ENCODE measurements around the gene NEAT1. TPM values are rescaled to one million over a fixed set of nuclear protein-coding genes. Genes with fewer than 3 reads are reported as not detected.
"Not testable (repeated sequence)": the region's sequence is repeated elsewhere in the genome, so short reads cannot be mapped to it uniquely, and the experiment has no call there.

NEAT1 gene
- total RNA-seq, 1 donor from 2014 or later, result 172 TPM

DNA sequence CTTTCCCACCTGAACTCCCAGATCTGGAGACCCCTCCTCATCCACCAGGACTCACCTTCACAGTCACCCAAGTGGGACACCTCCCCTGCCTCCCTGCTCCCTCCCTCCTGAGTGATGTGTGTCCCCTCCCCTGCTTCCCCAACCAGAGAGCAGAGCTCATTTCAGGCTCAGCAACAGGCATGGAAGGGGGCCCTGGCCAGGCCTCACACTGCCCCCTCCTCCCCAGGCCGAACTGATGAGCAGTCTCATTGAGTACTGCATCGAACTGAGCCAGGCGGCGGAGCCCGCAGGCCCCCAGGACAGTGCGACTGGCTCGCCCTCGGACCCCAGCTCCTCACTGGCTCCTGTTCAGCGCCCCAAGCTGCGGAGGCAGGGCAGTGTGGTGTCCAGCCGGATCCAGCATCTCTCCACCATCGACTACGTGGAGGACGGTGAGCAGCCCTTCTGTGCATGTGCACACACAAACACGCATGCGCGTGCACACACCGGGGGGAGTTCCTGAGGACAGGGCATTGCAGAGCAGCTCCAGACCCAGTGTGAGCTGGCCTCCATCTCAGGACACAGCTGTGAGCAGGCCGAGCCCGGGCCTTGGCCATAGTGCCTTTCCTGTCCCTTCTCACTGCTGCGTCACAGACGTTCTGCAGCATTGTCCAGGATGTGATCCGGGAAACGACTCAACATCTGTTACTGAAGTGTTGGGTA, 17.8 kb upstream of the NEAT1 start:
- no peak for DNase-seq (ENCODE audit: low read depth)

DNA sequence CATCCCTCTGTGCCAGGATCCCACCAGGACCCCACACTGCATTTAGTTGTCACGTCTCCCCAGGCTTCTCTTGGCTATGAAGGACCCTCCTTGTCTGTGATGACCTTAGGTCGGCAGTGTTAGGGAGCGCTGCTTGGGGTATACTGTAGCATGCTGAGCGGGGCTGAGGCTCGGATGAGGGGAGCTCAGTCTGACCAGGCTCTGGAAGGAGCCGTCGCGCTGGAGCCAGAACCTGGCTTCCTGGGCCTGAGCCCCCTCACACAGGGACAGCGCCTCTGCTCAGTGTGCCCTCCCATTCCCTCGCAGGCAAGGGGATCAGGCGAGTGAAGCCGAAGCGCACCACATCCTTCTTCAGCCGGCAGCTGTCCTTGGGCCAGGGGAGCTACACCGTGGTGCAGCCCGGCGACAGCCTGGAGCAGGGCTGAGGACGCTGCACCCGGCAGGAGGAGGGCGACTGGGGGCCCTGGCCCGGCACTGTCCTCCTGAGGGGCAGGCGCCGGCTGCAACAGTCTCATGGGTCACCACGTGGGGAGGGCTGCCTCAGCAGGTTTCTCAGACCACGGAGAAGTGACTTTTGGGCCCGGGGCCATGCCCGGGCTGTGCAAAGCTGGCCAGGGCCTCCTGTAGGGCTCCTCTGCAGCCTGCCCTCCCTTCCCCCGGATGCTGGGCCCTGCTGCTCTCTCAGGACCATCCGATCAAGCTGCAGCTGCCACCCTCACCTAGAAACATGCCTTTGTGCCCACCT, 11.5 kb upstream of the NEAT1 start:
- DNase-seq (ENCODE audit: low read depth), result no peak

DNA sequence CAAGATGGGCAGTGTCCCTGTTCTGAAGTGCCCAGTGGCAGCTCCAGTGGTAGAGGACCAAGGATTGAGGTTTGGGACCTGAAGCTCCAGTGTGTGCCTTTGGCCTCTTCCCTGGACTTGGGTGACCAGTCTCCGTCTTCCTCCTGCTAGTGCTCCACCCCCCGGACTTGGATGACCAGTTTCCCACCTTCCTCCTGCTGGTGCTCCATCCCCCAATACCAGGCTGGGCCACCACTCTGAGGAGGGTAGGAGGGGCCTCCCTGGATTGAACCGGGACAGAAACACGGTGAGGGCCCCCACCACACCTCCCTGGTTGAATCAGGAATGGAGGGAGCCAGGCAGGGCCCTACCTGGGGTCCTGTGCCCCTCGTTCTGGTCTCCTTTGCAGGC, 10.9 kb upstream of the NEAT1 start:
- no peak for DNase-seq (ENCODE audit: low read depth)

DNA sequence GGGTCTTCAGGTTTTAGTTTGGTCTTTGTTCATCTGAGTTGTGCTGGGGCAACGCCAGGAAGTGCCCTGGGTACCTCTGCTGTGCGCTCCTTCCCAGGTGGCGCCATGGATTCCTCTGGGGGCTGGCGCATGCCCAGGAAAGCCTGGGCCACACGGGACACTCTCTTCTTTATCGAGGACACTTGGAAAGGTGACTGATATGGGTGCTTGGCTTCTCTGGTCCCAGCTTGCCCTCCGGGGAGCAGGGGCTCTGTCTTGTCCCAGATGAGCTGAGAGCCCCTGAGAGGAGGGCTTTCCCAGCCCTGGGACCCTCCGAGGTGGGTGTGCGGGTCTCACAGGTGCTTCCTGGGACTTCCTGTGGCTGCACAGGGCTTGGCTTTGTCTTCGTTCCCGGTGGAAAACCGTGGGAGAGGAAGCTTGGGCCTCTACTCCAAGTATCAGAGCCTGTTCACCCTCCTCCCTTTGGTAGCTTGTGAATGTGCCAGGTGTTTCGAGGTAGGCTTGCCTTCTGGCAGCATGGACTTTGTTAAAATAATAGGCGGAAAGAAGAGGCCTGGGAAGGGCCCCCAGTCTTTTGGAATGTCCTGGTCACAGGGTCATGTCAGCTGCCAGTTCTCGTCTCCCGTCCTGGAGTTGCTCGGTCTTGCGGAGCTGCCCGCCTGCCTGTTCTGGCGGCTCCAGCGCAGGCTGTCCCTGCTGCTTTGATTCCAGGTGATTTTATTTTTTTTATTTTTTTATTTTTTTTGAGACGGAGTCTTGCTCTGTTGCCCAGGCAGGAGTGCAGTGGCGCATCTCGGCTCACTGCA, 10.1 kb upstream of the NEAT1 start:
- DNase-seq (ENCODE audit: low read depth), result no peak

DNA sequence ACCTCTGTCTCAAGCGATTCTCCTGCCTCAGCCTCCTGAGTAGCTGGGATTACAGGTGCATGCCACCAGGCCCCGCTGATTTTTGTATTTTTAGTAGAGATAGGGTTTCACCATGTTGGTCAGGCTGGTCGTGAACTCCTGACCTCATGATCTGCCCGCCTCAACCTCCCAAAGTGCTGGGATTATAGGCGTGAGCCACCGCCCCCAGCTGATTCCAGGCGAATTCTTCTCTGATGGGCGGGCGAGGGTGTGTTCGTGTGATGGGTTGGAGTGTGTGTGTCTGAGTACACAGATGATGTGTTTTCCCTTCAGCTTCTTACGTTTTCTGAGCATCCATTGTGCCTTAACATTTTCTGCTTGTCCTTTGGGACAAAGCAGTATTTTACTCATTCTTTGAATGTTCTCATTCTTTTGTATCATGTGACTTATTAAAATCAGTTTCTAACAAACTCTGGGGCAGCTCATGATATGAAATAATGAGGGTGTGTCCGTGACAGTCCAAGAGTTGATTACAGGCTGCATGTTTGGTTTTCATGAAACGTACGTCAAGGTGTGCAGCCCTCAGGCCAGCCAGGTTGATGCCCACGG, 9.4 kb upstream of the NEAT1 start:
- DNase-seq (ENCODE audit: low read depth), result not testable (repeated sequence)

DNA sequence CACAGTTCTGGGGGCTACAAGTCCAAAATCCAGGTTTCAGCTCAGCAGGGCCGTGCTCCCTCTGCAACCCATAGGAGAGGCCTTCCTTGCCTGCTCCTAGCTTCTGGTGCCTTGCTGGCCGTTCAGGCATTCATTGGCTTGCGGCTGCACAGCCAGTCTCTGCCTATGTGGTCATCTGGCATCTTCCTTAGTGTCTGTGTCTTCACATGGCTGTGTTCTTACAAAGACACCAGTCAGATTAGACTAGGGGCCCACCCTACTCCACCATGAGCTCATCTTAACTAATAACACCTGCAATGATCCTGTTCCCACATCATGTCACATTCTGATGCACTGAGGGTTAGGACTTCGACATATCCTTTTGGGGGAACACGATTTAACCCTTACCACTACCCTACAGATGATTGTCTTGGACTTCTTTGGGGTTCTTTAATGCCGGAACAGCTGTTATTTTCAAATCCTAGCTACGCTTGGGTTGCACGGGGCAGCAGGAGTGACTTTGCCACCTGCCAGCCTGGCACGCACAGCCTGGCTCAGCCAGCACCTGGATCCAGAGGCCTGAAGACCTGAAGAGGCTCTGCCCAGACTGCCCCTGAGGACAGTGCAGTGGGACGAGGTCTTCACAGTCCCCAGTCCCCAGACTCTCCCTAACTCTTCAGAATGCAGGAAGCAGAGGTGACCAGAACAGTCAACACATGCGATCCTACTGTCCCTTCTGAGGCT, 7.7 kb upstream of the NEAT1 start:
- DNase-seq (ENCODE audit: low read depth), result peak; percentile 59

DNA sequence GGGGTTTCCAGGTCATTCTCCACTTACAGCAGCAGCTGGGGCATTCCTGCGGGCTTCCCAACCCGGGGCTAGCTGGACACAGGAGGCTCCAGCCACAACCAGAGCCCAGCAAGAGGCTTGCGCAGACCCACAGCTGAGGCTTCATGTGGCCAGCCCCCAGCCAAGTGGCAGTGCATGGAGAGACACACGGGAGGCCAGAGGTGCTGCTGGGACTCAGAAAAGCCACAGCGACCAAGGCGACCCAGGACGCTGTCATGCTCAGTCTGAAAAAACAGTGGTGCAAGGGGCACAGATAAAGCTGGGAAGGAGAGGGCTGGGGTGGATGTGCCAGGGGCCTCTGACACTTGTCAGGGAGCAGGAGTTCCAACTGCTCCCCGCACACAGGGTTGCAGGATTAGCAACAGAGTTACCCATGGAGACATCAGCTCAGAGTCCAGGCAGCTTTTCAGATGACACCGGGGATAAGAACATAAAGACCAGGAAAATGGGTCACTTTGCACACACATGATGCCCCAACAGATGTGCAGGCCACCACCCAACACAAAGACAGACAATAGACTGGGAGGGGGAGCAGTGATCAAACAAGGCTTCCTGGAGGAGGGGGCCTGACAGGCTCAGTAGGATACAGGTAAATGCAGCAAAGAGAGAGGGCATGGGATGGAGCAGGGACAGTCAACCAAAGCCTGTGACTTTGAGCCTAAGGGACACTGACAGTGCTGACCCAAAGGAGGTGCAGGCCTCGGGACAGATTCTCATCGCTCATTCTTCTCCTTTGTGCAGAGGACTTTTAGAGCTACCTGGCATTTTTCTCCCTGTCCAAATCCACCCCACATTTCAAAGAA, 6.9 kb upstream of the NEAT1 start:
- peak; percentile 93 for DNase-seq (ENCODE audit: low read depth)

DNA sequence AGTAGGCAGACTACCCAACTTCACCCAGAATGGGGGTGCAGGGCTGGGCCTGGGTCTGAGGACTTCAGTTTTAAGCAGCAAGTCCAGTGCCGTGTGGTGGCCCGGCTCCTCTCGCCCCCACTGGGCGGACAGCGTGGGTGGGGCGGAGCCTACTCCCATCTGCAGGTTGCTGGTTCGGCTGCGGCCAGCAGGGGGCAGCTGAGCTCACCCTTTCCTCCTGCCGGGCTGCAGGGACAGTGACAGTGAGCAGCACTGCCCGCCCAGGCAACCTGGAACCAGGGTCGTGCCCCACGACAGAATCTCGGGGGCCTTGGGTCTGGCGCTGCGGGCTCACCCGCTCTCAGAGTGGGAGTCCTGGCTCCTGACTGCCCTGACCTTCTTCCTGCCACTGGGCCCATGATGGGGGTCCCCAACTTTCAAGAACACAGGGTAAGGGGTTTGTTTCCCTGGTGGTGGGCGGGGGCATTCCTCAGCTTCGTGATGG, 6.2 kb upstream of the NEAT1 start:
- peak; percentile 87 for DNase-seq (ENCODE audit: low read depth)

DNA sequence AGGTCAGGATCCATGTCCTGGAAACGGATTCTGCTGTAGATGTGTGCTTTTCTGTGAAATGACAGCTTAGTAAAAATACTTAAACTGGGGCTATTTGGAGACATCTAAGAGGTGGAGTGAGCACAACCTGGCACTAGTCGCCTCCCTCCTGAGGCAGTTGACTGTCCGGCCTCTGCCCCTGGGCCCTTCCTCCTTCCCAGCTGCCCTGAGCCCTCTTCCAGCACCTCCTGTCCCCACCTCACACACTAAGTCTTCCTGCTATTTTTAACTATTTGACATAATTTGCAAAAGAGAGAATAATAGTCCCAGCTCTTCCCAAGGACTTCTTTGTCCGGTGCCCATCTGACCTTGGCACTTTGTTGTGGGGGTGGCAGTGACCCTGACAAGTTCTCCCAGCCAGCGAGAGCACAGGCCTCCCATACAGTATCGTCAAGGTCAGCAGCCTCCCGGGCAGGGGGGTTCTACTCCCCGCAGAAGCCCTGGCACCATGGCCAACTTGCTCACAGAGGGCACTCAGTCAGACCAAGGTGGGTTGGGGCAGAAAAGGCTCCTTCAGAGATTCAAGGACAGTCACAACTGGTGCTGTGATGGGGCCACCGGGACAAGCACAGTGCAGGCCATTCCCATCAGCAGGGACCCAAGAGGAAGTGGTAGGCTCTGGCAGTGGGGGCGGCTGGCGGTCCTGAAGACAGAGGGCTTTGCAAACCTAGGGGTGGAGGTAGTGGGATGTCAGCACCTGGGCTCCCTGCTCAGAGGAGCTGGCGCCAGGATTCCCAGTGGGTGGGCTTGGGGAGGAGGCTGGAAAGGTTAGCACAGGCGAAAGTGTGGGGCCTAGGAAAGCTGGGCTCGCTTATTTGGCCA, 5.5 kb upstream of the NEAT1 start:
- DNase-seq (ENCODE audit: low read depth), result peak; percentile 77

DNA sequence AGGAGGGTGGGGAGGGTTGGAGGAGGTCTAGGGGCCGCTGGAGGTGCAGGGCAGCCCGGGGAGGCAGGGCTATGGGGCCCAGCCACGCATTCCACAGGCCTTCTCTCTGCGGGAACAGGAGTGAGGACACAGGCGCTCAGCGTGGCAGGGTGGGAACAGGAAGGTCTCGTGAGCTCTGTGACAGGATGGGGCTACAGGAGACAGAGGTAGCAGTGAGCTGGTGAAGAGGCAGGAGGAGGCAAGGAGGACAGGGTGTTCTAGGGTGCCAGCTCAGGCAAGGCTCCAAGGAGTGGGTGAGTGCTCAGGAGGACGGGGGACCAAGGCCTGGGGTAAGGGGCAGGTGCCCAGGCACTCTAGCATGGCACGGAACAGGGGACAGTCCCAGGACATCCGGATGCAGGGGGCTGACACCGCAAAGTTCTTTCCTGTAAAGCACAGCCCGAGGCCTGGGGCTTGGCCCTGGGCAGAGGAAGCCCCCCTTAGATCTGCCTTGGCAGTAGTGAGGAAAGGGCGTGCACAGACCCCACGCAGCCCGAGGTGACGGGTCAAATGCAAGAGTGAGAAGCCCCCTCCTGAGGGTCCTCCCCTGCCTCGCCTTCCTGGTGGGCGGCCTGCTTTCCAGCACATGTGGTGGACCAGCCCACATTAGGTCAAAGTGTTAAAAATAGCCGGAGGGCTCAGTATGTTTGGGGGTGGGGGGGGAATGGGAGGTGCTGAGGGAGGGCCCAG, 4.7 kb upstream of the NEAT1 start:
- DNase-seq (ENCODE audit: low read depth), result peak; percentile 82

DNA sequence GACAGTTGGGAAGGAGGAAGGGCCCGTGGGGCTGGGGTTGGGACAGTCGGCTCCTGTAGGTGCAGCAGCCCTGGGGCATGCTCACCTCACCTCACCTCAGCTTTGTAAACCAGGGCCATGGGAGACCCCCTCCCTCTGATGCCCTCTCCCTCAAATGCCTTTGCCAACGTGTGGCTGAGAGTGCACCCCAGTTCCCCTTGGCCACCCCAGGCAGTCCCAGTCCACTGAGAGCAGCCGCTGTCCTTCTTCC, 4.2 kb upstream of the NEAT1 start:
- no peak for DNase-seq (ENCODE audit: low read depth)

DNA sequence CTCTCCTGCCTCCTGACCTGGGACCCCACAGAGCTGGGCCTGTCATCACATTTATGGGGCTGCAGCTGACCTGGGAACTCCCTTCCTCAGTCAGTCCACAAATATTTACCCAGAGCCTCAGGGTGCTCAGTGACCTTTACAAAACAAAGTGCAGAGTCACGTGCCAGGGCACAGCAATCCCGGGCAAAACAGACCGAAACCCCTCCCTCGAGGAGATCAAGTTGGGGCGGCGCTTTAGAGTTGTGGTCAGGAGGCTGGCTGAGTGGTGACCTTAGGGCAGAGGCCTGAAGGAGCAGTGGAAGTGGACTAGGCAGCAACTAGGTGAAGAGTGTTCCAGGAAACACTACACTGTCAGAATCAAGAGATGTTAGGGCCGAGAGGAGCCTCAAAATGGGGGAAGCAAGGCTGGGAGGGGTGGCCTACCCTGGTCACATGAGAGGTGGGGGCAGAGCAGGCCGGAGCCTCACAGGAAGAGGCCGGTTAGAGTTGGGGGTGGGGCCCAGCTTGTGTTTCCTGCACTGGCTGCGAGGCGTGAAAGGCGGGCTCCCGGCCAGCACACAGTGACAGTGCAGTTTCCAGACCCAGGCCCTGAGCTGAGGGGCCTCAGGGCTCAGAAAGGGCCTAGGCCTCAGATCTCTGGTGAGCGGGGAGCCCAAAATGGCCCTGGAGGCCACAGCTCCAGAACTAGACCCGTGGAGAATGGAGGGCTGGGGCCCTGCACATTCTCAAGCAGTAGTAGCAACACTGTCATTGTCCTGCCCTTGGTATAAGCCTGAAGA, 3.7 kb upstream of the NEAT1 start:
- DNase-seq (ENCODE audit: low read depth), result peak; percentile 98

DNA sequence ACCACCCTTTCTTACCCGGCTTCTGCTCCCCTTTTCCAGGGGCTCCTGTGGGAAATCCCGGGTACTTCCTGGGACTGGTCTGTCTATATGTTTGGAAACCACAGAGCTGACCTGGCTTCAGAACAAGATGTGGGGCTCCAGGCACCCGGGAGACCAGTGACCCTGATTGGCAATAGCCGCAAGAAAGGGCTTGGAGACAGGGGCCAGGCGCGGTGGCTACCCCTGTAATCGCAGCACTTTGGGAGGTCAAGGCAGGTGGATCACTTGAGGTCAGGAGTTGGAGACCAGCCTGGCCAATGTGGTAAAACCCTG, 3.2 kb upstream of the NEAT1 start:
- no peak for DNase-seq (ENCODE audit: low read depth)

DNA sequence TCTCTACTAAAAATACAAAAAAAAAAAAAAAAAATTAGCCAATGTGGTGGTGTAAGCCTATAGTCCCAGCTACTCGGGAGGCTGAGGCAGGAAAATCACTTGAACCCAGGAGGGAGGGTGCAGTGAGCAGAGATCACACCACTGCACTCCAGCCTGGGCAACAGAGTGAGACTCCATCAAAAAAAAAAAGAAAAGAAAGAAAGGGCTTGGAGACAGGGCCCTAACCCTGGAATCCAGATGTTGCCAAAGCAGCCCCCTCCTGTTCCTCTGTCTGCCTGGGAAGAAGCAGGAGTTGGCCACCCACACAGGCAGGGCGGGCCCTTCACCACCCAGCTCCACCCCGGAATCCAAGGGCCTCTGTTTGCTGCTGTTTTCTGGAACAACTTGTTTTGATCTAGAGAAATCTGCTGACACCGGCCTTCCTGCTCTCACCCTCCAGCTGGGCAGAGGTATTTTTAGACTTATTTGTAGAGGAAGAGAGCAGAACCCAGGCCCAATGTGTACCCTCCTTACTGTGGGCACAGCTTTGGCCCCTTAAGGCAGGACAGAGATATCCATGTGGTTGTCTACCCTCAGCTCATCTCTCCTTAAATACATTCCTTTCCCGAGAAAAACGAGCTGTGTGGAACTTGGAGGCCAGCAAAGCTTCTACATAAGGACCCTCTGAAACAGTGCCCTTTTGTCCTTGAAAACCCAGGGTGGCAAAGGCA, 2.7 kb upstream of the NEAT1 start:
- DNase-seq (ENCODE audit: low read depth), result peak; percentile 97

DNA sequence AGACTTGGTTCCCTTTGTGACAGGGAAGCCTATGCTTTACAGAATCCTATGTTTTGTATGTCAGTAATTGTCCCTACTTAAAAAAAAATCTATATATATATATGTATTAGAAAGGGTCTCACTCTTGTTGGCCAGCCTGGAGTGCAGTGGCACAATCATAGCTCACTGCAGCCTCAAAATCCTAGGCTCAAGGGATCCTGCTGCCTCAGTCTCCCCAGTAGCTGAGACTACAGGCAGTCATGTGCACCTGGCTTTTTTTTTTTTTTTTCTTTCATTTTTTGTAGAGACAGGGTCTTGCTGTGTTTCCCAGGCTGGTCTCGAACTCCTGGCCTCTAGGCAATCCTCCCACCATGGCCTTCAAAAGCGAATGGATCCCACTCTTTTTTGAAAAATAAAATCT, 2.1 kb upstream of the NEAT1 start:
- DNase-seq (ENCODE audit: low read depth), result no peak

DNA sequence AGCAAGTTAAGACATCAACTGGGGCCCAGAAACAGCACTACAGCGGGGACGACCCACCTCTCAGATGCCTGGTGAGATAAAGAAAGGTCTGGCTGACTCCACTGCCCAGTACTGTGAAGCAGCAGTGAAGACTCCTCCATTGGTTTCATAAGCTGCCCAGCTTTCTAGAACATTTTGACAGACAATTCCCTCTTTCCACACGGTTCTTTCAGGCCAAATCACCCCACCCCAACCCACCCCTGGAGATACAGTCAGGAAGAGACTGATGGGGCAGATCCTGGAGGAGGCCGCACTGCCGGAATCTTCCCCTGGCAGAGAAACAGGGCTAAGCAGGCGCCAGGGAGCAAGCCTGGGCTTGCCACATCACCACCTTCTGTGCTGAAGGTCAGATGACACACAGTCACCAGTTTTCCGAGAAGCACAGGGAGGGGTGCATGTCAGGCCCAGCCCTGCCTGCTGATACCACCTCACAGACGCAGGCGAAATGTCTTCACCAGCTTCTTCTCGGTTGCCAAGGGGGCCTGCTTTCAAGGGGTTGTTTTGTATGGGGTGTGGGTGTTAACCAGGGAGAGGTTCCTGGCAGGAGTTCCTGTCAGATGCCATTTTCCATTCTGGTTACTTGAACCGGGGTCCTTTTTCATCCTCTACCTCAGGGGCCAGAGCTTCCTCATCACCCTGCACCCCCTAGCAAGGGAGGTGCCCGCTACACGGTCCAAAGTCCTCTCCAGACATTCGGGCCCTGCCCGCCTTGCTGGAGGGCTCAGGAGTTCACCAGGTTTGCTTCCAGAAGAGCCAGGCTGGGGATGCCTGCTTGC, 1.4 kb upstream of the NEAT1 start:
- DNase-seq (ENCODE audit: low read depth), result peak; percentile 99
